ENCODE data around the gene TOPAZ1.

GRCh38 chr3:44348993-44349392 lies 107.3 kb downstream of the TOPAZ1 start:
- TF ChIP-seq POLR2AphosphoS5 (IDR thresholded peaks at IDR 0.05) (no peak), POLR2A (IDR thresholded peaks at IDR 0.05; ENCODE audit: low read depth) (no peak)
- TF ChIP-seq, protein P1, sequence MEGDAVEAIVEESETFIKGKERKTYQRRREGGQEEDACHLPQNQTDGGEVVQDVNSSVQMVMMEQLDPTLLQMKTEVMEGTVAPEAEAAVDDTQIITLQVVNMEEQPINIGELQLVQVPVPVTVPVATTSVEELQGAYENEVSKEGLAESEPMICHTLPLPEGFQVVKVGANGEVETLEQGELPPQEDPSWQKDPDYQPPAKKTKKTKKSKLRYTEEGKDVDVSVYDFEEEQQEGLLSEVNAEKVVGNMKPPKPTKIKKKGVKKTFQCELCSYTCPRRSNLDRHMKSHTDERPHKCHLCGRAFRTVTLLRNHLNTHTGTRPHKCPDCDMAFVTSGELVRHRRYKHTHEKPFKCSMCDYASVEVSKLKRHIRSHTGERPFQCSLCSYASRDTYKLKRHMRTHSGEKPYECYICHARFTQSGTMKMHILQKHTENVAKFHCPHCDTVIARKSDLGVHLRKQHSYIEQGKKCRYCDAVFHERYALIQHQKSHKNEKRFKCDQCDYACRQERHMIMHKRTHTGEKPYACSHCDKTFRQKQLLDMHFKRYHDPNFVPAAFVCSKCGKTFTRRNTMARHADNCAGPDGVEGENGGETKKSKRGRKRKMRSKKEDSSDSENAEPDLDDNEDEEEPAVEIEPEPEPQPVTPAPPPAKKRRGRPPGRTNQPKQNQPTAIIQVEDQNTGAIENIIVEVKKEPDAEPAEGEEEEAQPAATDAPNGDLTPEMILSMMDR (IDR thresholded peaks at IDR 0.05): no peak

Measured in esophagus muscularis mucosa (tissue), 3 donors.